GM12878 (cell line): Measurements from ENCODE around the gene ASIC5. TPM values are rescaled to one million over a fixed set of nuclear protein-coding genes. Genes with fewer than 3 reads are reported as not detected.

ENCODE experiments used
- ATAC-seq: fragments of 200-7000 bp; cut with Tn5 transposase; 3 replicates; pipeline ENCODE4 v1.9.1; 2020; ENCODE audit warnings: mild to moderate bottlenecking, moderate library complexity
- BruUV-seq: library from RNA; stranded (reverse); fragments of 400-500 nt; replicated peaks from 2 replicates; lab custom pipeline; 2021; lab: Mats Ljungman, UMichigan
- CTCF ChIA-PET: fragments of 300-600 bp; sonication (Branson Sonifier 250); formaldehyde crosslinking; extraction: SDS; loops from one replicate; lab custom pipeline; 2021; ENCODE audit warnings: inconsistent platforms; lab: Yijun Ruan, JAX
- POLR2A ChIA-PET: fragments of 350-600 bp; formaldehyde crosslinking; extraction: SDS; loops from one replicate; lab custom pipeline; 2021; ENCODE audit warnings: inconsistent platforms; lab: Charles Lee
- RAD21 ChIA-PET: fragments of 300-600 bp; sonication (Branson Sonifier 250); formaldehyde crosslinking; loops from one replicate; lab custom pipeline; 2023; ENCODE audit warnings: antibody characterized with exemption; ENCODE audit not compliant: unreplicated experiment; lab: Charles Lee
- SMC1A ChIA-PET: fragments of 300-600 bp; sonication (Branson Sonifier 250); formaldehyde crosslinking; loops from one replicate; lab custom pipeline; 2023; ENCODE audit not compliant: unreplicated experiment, uncharacterized antibody; lab: Charles Lee
- DNase-seq: peaks from one replicate; pipeline ENCODE4 v3.0.0-alpha.2; 2011; ENCODE audit warnings: low read depth, low spot score
- FAIRE-seq: peaks from 3 replicates; lab custom pipeline; 2011; peaks lifted over from hg19 to GRCh38; lab: Jason Lieb, UNC
- H2AFZ ChIP-seq: 2 replicates; pipeline ENCODE4 v1.6.0; 2011; ENCODE audit warnings: low read depth, low read length, control low read depth; ENCODE audit not compliant: control insufficient read depth
- H3K27ac ChIP-seq: 2 replicates; pipeline ENCODE4 v1.5.1; 2011; ENCODE audit warnings: control low read depth; ENCODE audit not compliant: control insufficient read depth, insufficient read depth
- H3K27me3 ChIP-seq, 2 experiments: replicated peaks in 1 of 2; 2 replicates each; pipeline versions ENCODE4 v1.6.0 to v1.6.1; 2011; ENCODE audit warnings: low read length in 1 of 2; ENCODE audit not compliant: control insufficient read depth in 2 of 2, insufficient read depth in 2 of 2
- H3K36me3 ChIP-seq, 2 experiments: 2 replicates each; pipeline ENCODE4 v1.5.1; 2011; ENCODE audit warnings: low read length in 1 of 2; ENCODE audit not compliant: control insufficient read depth in 2 of 2, insufficient read depth in 2 of 2
- H3K4me1 ChIP-seq: 2 replicates; pipeline ENCODE4 v1.6.1; 2011; ENCODE audit warnings: mild to moderate bottlenecking, low read length, moderate library complexity, mixed read lengths; ENCODE audit not compliant: control insufficient read depth, insufficient read depth
- H3K4me2 ChIP-seq: 2 replicates; pipeline ENCODE4 v1.6.0; 2011; ENCODE audit warnings: control low read depth; ENCODE audit not compliant: control insufficient read depth, insufficient read depth
- H3K4me3 ChIP-seq: fragments of 200-600 bp; sonication (generic); 2 replicates; pipeline ENCODE4 v1.5.1; 2016
- H3K79me2 ChIP-seq: 2 replicates; pipeline ENCODE4 v1.6.0; 2011; ENCODE audit warnings: low read length; ENCODE audit not compliant: control insufficient read depth, insufficient read depth
- H3K9ac ChIP-seq: 2 replicates; pipeline ENCODE4 v1.8.0; 2011; ENCODE audit warnings: low read length, control low read depth, mixed read lengths; ENCODE audit not compliant: control insufficient read depth, insufficient read depth
- H3K9me3 ChIP-seq: replicated peaks from 3 replicates; pipeline ENCODE4 v1.5.1; 2011; ENCODE audit warnings: mild to moderate bottlenecking, low read length; ENCODE audit not compliant: control insufficient read depth, insufficient read depth
- H4K20me1 ChIP-seq: 2 replicates; pipeline ENCODE4 v1.6.0; 2011; ENCODE audit not compliant: control insufficient read depth, insufficient read depth
- ATF7 ChIP-seq: fragments of 450-650 bp; IDR thresholded peaks from 2 replicates; pipeline ENCODE4 v1.6.1; 2016; ENCODE audit warnings: low read depth, mild to moderate bottlenecking
- CBX3 ChIP-seq: fragments of 200-600 bp; sonication (generic); IDR thresholded peaks from 2 replicates; pipeline ENCODE4 v1.6.1; 2016; ENCODE audit warnings: low read depth, borderline replicate concordance
- FOXM1 ChIP-seq: IDR thresholded peaks from 2 replicates; pipeline ENCODE4 v1.6.1; 2012; ENCODE audit warnings: low read depth, mild to moderate bottlenecking, inconsistent platforms, low read length, moderate library complexity
- IKZF2 ChIP-seq, 2 experiments: fragments of 450-650 bp; IDR thresholded peaks; 2 replicates each; pipeline ENCODE4 v1.6.1; 2017; ENCODE audit warnings: mild to moderate bottlenecking in 2 of 2, moderate library complexity in 2 of 2
- RAD51 ChIP-seq: fragments of 450-650 bp; IDR thresholded peaks from 2 replicates; pipeline ENCODE4 v1.6.1; 2016; ENCODE audit warnings: moderate library complexity, mild to moderate bottlenecking, inconsistent platforms
- USF2 ChIP-seq: IDR thresholded peaks from 2 replicates; pipeline ENCODE4 v1.6.1; 2011; ENCODE audit warnings: low read depth, low read length, improper control_type of control experiment, borderline replicate concordance
- WGBS: methylation state at CpG from one replicate; pipeline ENCODE4 v1.1.6; 2016; ENCODE audit warnings: low lambda C conversion rate; ENCODE audit not compliant: insufficient replicate concordance, insufficient coverage; ENCODE audit errors: missing lambda C conversion rate; 5-methylcytosine and 5-hydroxymethylcytosine counted together
- in situ Hi-C: fragments of 300-500 bp; cut with MboI; formaldehyde crosslinking; loops from 9 replicates; pipeline ENCODE4 v1.14.3; 2018; ENCODE audit warnings: mixed read lengths
- intact Hi-C: fragments of 100-400 bp; cut with micrococcal nuclease; formaldehyde crosslinking; loops from one replicate; pipeline ENCODE4 v1.14.2; 2022; ENCODE audit not compliant: unreplicated experiment
- polyA plus RNA-seq, 11 experiments: library from polyadenylated mRNA; depleted of rRNA in 4 of 11; unstranded in 6 of 11; stranded (reverse) in 5 of 11; fragments of >200 nt; fragmentation: Nextera tagmentation in 4 of 11; fragmentation: Illumina TruSeq in 1 of 11; extraction: Ambion mirVana in 4 of 11; extraction: Trizol in 1 of 11; gene quantifications; 1 replicate in 1 of 11; 2 replicates in 10 of 11; pipeline versions ENCODE4 v1.2.1 to v1.2.3, GENCODE V29; 2011 to 2016; ENCODE audit warnings: inconsistent platforms in 2 of 11, missing spikeins in 2 of 11, low read depth in 1 of 11
- total RNA-seq, 4 experiments: library from RNA; depleted of rRNA in 3 of 4; stranded (reverse); fragments of >200 nt in 3 of 4; fragmentation: Illumina TruSeq in 1 of 4; extraction: Trizol in 1 of 4; gene quantifications; 2 replicates each; pipeline versions ENCODE4 v1.2.1 to v1.2.3, GENCODE V29; 2013 to 2021
- TF ChIP-seq, protein P1 (sequence below): fragments of 450-650 bp; IDR thresholded peaks from 2 replicates; pipeline ENCODE4 v1.6.1; 2016; ENCODE audit warnings: mild to moderate bottlenecking
- TF ChIP-seq, protein P2 (sequence below): IDR thresholded peaks from 2 replicates; pipeline ENCODE4 v1.6.1; 2012; ENCODE audit warnings: improper control_type of control experiment, low read depth, low read length; ENCODE audit not compliant: insufficient replicate concordance
- TF ChIP-seq, protein P3 (sequence below): fragments of 450-650 bp; IDR thresholded peaks from 2 replicates; pipeline ENCODE4 v1.6.1; 2018; ENCODE audit warnings: borderline replicate concordance, mild to moderate bottlenecking; ENCODE audit not compliant: partially characterized antibody

The ASIC5 gene
- total and polyA plus RNA-seq, 10 of the 15 experiments (the other 5 are each of a cell fraction or from before 2014, with no cell fraction given): not detected

- H3K4me3 ChIP-seq: no peak overlapping the region
- H3K36me3 ChIP-seq: no peaks in the 10 kb centered on the region
- H2AFZ ChIP-seq: no peak overlapping the region
- DNase-seq (no peak), ATAC-seq (no peak), FAIRE-seq (no peak)
- no peaks in the 10 kb centered on the region for H3K4me1 ChIP-seq
- ChIA-PET CTCF (no interaction called here), RAD21 (no interaction called here), SMC1A (interaction anchor here (1.2 kb wide), 1 partner anchor 72 kb away, joined by 4 read pairs; no protein-coding TSS in a partner anchor), POLR2A (no interaction called here)
- no peak overlapping the region for H3K27ac ChIP-seq
- TF ChIP-seq, protein P1, sequence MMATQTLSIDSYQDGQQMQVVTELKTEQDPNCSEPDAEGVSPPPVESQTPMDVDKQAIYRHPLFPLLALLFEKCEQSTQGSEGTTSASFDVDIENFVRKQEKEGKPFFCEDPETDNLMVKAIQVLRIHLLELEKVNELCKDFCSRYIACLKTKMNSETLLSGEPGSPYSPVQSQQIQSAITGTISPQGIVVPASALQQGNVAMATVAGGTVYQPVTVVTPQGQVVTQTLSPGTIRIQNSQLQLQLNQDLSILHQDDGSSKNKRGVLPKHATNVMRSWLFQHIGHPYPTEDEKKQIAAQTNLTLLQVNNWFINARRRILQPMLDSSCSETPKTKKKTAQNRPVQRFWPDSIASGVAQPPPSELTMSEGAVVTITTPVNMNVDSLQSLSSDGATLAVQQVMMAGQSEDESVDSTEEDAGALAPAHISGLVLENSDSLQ: no peak
- TF ChIP-seq USF2 (no peak), FOXM1 (no peak), IKZF2 (IDR thresholded peaks at IDR 0.05) (no peak), CBX3 (no peak), RAD51 (no peak), ATF7 (no peak)
- TF ChIP-seq, protein P2, sequence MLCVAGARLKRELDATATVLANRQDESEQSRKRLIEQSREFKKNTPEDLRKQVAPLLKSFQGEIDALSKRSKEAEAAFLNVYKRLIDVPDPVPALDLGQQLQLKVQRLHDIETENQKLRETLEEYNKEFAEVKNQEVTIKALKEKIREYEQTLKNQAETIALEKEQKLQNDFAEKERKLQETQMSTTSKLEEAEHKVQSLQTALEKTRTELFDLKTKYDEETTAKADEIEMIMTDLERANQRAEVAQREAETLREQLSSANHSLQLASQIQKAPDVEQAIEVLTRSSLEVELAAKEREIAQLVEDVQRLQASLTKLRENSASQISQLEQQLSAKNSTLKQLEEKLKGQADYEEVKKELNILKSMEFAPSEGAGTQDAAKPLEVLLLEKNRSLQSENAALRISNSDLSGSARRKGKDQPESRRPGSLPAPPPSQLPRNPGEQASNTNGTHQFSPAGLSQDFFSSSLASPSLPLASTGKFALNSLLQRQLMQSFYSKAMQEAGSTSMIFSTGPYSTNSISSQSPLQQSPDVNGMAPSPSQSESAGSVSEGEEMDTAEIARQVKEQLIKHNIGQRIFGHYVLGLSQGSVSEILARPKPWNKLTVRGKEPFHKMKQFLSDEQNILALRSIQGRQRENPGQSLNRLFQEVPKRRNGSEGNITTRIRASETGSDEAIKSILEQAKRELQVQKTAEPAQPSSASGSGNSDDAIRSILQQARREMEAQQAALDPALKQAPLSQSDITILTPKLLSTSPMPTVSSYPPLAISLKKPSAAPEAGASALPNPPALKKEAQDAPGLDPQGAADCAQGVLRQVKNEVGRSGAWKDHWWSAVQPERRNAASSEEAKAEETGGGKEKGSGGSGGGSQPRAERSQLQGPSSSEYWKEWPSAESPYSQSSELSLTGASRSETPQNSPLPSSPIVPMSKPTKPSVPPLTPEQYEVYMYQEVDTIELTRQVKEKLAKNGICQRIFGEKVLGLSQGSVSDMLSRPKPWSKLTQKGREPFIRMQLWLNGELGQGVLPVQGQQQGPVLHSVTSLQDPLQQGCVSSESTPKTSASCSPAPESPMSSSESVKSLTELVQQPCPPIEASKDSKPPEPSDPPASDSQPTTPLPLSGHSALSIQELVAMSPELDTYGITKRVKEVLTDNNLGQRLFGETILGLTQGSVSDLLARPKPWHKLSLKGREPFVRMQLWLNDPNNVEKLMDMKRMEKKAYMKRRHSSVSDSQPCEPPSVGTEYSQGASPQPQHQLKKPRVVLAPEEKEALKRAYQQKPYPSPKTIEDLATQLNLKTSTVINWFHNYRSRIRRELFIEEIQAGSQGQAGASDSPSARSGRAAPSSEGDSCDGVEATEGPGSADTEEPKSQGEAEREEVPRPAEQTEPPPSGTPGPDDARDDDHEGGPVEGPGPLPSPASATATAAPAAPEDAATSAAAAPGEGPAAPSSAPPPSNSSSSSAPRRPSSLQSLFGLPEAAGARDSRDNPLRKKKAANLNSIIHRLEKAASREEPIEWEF: no peak
- TF ChIP-seq, protein P3, sequence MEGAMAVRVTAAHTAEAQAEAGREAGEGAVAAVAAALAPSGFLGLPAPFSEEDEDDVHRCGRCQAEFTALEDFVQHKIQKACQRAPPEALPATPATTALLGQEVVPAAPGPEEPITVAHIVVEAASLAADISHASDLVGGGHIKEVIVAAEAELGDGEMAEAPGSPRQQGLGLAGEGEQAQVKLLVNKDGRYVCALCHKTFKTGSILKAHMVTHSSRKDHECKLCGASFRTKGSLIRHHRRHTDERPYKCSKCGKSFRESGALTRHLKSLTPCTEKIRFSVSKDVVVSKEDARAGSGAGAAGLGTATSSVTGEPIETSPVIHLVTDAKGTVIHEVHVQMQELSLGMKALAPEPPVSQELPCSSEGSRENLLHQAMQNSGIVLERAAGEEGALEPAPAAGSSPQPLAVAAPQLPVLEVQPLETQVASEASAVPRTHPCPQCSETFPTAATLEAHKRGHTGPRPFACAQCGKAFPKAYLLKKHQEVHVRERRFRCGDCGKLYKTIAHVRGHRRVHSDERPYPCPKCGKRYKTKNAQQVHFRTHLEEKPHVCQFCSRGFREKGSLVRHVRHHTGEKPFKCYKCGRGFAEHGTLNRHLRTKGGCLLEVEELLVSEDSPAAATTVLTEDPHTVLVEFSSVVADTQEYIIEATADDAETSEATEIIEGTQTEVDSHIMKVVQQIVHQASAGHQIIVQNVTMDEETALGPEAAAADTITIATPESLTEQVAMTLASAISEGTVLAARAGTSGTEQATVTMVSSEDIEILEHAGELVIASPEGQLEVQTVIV: no peak
- H3K4me2 ChIP-seq: no peak overlapping the region
- no peaks in the 10 kb centered on the region for H3K79me2 ChIP-seq
- H4K20me1 ChIP-seq: no peaks in the 10 kb centered on the region
- no TSS peak for BruUV-seq
- intact Hi-C loops (no loop called here), in situ Hi-C loops (no loop called here)
- WGBS: 32% methylated on average over 3 of the region's 3 CpGs
- H3K9ac ChIP-seq: no peak overlapping the region
- H3K27me3 ChIP-seq: no peaks in the 10 kb centered on the region
- no peaks in the 10 kb centered on the region for H3K9me3 ChIP-seq
These were observed 37.4 kb downstream of the ASIC5 start for GRCh38 chr4:155828628-155829027.
